ENCODE results near the gene GMPPB.

DNA sequence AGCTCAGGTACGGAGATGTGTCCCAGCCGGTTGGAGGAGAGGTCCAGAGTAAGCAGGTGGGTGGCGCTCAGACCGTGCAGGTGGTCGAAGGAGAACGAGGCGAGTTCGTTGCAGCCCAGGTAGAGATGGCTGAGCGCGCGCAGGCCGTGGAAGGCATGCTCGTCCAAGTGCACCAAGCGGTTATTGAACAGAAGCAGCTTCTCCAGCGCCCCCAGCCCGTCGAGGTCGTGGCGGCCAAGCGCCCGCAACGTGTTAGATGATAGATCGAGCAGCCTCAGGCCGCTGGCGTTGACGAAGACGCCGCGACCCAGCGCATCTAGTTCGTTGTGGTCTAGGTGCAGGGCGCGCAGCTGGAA lies 4.9 kb downstream of the GMPPB start:
- no peak for TF ChIP-seq POLR2A (IDR thresholded peaks at IDR 0.05)
- TF ChIP-seq, protein P1, sequence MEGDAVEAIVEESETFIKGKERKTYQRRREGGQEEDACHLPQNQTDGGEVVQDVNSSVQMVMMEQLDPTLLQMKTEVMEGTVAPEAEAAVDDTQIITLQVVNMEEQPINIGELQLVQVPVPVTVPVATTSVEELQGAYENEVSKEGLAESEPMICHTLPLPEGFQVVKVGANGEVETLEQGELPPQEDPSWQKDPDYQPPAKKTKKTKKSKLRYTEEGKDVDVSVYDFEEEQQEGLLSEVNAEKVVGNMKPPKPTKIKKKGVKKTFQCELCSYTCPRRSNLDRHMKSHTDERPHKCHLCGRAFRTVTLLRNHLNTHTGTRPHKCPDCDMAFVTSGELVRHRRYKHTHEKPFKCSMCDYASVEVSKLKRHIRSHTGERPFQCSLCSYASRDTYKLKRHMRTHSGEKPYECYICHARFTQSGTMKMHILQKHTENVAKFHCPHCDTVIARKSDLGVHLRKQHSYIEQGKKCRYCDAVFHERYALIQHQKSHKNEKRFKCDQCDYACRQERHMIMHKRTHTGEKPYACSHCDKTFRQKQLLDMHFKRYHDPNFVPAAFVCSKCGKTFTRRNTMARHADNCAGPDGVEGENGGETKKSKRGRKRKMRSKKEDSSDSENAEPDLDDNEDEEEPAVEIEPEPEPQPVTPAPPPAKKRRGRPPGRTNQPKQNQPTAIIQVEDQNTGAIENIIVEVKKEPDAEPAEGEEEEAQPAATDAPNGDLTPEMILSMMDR (IDR thresholded peaks at IDR 0.05): no peak

Data from heart left ventricle (tissue), 13 donors.